CD4-positive, alpha-beta T cell treated with Interleukin-4 for 1 hour (primary cell): ENCODE data around the gene SLC2A1.

Experiments used
- DNase-seq, 2 donors: peaks; one replicate each; pipeline ENCODE4 v3.0.0-alpha.2; 2020 to 2022

The SLC2A1 gene

DNA sequence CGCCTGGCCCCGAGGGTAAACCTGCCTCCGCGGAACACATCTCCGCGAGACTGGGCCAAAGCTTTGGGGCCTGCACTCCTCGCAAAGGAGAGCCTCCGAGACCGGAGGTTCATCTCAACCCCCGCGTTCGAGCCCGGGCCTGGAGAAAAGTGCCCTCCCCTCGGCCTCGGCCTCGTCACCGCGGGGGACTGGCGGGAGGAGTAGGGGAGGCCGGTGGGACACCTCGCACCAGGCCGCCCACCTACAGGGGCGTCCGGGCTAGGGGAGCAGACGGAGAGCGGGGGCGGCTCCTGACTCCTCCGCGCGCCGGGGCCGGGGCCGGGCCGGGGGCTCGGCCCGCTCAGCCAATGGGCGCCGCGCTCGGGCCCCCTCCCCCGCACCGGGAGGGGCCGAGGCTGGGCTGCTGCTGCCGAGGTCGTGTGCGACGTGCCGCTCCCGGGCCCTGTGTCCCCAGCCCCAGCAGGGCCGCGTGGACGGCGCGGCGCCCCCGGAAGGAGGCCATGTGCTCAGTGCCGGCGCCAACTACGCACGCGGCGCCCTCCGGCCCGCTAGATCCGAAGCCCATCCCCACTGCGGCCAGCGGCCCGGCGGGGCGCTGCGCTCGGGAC, 684 bp downstream of the SLC2A1 start:
- DNase-seq: peak; percentile 45 to 64

DNA sequence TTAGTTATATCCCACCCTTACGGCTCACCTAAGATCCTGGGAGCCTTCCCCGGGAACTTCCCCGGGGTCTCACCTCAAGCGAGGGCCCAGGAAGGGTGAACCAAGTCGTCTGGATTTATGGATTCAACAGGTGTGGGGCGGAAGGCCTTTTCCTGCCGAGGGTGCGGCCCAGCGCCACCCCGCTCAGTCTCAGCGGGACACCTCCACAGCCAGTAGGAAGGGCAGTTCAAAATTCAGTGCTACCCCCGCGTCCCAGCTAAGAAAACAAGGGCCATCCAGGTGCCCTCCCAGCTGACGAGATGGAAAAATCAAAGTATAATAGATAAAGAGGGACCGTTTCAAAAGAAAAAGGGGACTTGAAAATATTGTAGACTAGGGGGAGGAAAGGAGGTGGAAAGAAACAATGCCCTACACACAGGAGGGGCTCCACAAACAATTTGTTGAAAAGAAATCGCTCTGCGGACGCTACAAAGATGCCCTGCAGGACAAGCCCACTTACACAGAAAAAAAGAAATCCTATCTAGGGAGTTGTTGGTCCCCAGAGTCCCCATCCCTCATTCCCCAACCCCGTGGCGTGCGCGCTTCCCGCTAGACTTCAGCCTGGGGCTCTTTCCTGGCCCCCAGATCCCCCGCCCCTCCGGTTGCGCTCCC, 1.3 kb downstream of the SLC2A1 start:
- DNase-seq: no peak

- no peak for DNase-seq
Observed at GRCh38 chr1:42956739-42957138, 1.9 kb downstream of the SLC2A1 start.

DNA sequence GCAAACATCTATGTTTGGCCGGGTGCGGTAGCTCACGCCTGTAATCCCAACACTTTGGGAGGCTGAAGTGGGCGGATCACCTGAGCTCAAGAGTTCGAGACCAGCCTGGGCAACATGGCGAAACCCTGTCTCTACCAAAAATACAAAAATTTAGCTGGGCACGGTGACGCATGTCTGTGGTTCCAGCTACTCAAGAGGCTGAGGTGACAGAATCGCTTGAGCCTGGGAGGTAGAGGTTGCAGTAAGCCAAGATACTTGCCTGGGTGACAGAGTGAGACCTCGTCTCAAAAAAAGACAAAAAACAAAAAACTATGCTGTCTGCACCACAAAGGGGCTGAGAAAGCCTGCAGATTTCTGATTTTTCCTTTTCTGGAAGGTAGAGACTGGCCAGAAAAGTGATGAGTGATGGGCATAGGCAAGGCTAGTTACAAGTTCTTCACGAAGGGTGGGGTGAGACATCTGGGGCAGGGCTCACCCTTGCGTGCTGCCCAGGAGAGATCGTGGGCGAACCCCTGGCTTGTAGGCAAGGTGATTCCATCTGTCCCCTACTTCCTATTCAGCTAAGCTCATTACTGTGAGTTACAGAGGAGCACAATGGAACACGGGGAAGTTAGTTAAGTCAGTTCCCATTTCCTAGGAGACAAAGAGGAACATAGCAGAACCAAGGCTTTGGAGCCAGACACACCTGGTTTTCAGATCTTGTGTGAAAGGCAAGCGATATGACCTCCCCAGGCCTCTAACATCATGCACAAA, 3.2 kb downstream of the SLC2A1 start:
- peak; percentile 39 to 48 for DNase-seq

- no peak for DNase-seq
Observed at GRCh38 chr1:42953182-42954180, 5.2 kb downstream of the SLC2A1 start.

DNA sequence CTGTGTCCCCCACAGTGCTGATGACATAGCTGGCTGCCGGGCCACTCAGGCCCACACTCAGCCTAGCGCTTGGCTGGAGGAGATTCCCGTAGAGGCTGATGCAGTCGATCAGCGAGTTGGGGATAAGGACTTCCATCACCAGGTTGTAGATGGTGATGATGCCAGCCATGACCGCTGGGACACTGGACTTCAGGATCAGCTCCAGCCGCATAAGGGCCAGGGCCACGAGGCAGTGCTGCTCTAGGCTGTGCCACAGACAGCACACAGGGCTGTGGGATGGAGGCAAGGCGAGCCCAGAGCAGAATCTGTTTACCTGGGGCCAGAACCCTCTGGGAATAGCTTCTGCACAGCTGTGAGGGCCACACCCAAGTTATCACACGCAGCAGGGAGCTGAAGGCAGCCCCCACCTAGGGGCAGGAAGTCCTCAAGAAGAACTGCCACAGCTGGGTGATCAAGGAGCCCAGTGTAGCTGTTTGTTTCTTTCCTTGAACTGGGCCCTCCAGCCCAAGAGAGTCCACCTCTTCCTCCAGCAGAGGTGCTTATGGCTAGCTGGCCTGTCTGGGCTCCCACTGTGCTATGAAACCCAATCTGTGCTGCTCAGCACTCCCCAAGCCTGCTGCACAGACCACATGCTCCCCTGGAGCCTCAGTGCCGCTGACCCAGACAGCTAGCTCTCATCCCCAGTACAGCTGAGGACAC, 6.2 kb downstream of the SLC2A1 start:
- DNase-seq: peak; percentile 50 to 74

DNA sequence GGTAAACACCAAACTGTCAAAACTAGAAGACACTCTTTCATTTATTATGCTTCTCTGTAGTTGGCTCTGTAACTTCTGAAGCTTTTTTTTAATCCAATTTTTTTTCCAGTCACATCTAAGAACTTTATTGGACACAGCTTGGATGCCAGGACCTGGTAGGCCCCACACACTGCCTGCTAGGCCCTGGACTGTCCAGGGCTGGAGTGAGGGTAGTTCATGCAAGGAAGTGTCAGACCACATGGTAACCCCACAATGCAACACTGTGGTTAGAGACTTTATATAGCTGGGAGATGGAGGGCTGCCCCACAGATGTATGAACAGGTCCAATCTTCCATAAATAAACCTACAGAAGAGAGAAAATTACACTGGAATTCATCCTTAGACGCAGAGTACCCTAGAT, 7.1 kb downstream of the SLC2A1 start:
- no peak for DNase-seq

- DNase-seq: no peak
Observed at GRCh38 chr1:42950116-42950481, 8.6 kb downstream of the SLC2A1 start.

DNA sequence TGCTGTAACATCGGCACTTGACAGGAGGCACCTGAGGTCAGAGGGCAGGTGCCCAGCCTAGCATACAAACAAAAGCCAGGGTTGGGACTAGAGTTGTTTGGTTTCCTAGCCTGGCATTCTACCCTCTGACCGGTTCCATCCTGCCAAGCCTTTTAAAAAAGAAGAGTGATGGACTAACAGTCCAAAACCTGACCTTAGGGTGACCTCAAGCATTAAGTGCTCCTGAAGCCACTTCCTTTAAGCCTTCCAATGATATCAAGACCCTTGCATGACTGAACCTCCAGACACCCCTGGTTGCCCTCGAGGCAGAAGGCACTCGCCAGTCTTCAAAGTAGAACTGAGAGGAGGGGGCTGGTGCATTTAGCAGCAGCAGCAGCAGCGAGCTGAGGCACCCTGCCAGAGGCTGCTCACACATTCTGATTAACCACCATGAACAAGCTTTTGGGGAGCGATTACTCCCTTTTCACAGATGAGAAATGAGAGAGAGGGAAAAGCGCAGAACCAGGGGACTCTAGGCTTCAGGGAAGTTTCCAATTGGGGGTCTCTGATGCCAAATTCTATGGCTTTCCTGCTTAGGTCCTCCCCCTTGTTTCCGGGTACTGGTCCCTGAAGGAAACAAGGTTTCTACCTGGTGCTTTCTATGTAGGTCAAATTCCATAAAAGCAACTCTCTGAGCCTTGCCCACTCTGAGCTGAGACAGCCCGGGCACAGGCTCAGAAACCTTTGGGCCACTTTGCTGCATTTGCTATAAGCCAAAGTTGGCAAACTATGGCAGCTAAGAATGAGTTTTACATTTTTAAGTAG, 9.2 kb downstream of the SLC2A1 start:
- DNase-seq: no peak

- DNase-seq: no peak
Observed at GRCh38 chr1:42947965-42948732, 10.5 kb downstream of the SLC2A1 start.

DNA sequence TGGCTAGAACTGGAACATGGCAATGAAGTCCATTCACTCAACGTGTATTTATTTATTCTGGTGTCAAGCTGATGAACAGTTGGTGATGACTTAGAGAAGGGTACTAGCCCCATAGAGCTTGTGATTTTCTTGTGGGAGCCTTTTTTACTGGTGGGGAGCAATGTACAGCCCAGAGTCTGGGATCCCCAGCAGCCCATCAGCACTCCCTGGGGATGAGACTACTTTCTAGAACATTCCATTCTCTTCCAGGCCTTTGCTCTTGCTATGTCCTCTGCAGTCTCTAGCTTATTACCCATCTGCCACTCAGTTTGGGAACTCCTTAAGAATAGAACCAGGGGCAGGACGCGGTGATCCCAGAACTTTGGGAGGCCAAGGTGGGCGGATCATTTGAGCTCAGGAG, 11.6 kb downstream of the SLC2A1 start:
- no peak for DNase-seq

- no peak for DNase-seq
Observed at GRCh38 chr1:42946120-42946898, 12.4 kb downstream of the SLC2A1 start.

DNA sequence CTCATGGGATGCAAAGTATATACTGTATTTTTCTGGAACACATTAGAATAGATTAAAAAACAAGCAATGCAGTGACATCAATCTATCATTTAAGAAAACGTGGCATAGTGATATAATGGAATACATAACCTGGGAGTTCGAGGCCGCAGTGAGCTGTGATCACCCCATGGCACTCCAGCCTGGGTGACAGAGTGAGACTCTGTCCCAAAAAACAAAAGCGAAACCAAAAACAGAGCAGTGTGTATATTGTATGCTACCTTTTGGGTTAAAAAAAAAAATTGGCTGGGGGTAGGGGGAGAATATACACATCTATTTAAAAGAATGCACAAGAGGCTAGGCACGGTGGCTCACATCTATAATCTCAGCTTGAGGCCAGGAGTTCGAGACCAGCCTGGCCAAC, 13.5 kb downstream of the SLC2A1 start:
- DNase-seq: peak in 1 of 2 donors; percentile 53

- no peak for DNase-seq
Observed at GRCh38 chr1:42944246-42944928, 14.3 kb downstream of the SLC2A1 start.

DNA sequence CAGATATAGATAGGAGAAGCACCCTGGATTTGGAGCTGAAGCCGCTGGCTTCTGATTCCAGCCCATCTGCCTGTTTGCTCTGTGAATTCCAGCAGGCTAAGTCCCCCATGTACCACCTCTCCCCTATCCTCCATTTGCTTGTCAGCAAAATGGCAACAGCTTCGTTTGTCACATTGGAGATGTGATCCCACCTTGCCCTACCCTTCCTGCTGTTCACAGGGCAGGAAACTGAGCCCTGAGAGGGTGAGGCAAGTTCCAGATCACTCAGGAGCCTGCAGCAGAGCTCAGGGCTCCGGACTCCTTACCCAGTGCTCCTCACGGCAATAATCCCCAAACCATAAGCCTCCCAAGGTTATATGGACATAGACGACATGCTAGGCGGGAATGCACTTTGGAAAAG, 14.9 kb downstream of the SLC2A1 start:
- DNase-seq: no peak

DNA sequence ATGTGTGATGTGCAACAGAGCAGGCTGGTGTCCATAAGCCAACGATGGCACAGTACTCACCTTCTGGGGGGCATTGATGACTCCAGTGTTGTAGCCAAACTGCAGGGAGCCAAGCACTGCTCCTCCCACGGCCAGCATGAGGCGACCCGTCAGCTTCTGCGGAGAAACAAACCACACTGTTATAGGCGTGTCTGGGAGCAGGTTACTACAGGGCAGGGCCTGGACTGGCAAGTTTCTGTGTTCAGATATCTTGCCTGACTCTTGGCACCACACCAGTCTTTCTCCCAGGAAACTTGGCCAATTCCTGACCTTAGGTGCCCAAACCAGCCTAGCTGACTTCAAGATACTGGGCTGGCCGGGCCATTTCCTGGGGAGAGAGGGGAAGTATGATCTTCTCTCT, 15.5 kb downstream of the SLC2A1 start:
- peak; percentile 32 to 50 for DNase-seq

DNA sequence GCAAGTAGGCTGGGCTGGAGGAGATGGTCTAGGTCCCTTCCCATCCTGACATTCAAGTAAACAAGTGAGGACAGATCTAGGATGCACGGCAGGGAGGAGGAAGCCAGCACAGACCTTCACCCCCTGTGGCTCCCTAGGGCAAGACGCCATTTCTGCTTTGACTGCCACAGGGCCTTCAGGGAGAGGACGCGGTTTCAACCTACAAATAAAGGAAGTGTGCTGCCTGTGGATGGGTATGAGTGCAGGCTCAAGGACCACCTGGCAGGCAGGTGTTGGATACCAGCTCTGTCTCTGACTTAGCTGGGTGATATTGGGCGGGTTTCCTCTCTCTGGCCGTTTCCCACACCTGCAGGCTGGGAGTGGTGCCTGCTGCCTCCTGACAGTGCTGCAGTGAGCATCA, 16.2 kb downstream of the SLC2A1 start:
- no peak for DNase-seq

DNA sequence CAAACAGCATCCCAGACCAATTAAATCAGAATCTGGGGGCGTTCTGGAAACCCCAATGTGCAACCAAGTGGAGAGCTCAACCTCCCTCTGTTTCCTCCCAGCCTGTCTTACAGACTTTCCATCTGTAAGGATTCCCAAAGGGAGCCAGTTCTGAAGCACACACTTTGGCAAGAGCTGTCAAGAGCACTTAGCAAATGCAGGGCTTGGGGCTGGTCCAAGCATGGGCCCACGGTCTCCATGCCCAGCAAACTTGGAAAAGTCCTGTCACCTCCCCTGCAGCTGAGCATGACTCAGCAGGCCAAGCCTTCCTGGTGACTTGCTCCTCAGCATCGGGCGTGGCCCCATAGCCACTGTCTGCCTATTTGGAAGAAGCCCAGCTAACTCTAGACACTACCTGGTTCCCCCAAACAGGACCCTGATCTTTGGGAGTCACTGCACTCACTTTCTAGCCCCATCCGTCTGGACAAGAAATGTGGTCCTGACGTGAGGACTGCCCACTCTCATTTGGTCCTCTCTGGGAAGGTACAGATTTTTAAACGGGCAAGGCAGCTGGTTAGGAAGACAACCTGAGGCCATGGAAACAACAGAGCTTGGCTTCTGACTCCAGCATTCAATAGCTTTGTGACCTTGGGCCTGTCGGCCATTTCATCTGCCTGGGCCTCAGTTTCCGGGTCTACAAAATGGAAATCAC, 16.9 kb downstream of the SLC2A1 start:
- peak in 1 of 2 donors; percentile 52 for DNase-seq
